ENCODE data around the gene CLPTM1L.
"Not testable (repeated sequence)": the region's sequence is repeated elsewhere in the genome, so short reads cannot be mapped to it uniquely, and the experiment has no call there.

Gene CLPTM1L

GRCh38 chr5:1311439-1312055, 33.4 kb downstream of the CLPTM1L start:
- no peak for DNase-seq

- no peak for DNase-seq
Observed at GRCh38 chr5:1310118-1310517, 34.8 kb downstream of the CLPTM1L start.

- DNase-seq = no peak
Observed at GRCh38 chr5:1304033-1304432, 40.9 kb downstream of the CLPTM1L start.

- no peak for DNase-seq
Observed at GRCh38 chr5:1302258-1302657, 42.6 kb downstream of the CLPTM1L start.

- DNase-seq = no peak
Observed at GRCh38 chr5:1300581-1301083, 44.3 kb downstream of the CLPTM1L start.

- no peak for DNase-seq
Observed at GRCh38 chr5:1299961-1300360, 44.9 kb downstream of the CLPTM1L start.

GRCh38 chr5:1299511-1299850, 45.4 kb downstream of the CLPTM1L start:
- no peak for DNase-seq

- DNase-seq = no peak
Observed at GRCh38 chr5:1298723-1299510, 46.0 kb downstream of the CLPTM1L start.

- DNase-seq = no peak
Observed at GRCh38 chr5:1298067-1298551, 46.8 kb downstream of the CLPTM1L start.

- peak; percentile 79 for DNase-seq
Observed at GRCh38 chr5:1297243-1297642, 47.7 kb downstream of the CLPTM1L start.

- DNase-seq = no peak
Observed at GRCh38 chr5:1295650-1296037, 49.3 kb downstream of the CLPTM1L start.

GRCh38 chr5:1294835-1295649, 49.9 kb downstream of the CLPTM1L start, which contains the start of gene TERT:
TERT (minus strand) TSS chr5:1295068; CDS start chr5:1294989, 79 bp downstream.
- DNase-seq = no peak

GRCh38 chr5:1294206-1294834, 50.6 kb downstream of the CLPTM1L start:
- no peak for DNase-seq

- DNase-seq = no peak
Observed at GRCh38 chr5:1293416-1294205, 51.3 kb downstream of the CLPTM1L start.

- DNase-seq = no peak
Observed at GRCh38 chr5:1292846-1293415, 52.0 kb downstream of the CLPTM1L start.

GRCh38 chr5:1292139-1292538, 52.8 kb downstream of the CLPTM1L start:
- DNase-seq = no peak

GRCh38 chr5:1291611-1292080, 53.3 kb downstream of the CLPTM1L start:
- DNase-seq = no peak

- not testable (repeated sequence) for DNase-seq
Observed at GRCh38 chr5:1290956-1291355, 53.9 kb downstream of the CLPTM1L start.

- DNase-seq = not testable (repeated sequence)
Observed at GRCh38 chr5:1289559-1289958, 55.3 kb downstream of the CLPTM1L start.

GRCh38 chr5:1288439-1289335, 56.2 kb downstream of the CLPTM1L start:
- no peak for DNase-seq
